Kidney epithelial cell (primary cell): ENCODE results near the gene TKT. TPM values are rescaled to one million over a fixed set of nuclear protein-coding genes. Genes with fewer than 3 reads are reported as not detected.

Experiments used
- DNase-seq: peaks from one replicate; pipeline ENCODE4 v3.0.0-alpha.2; 2010; ENCODE audit warnings: low read depth
- H3K27me3 ChIP-seq: 2 replicates; pipeline ENCODE4 v1.6.0; 2011; ENCODE audit warnings: low read length; ENCODE audit not compliant: control insufficient read depth, insufficient read depth
- H3K36me3 ChIP-seq: 2 replicates; pipeline ENCODE4 v1.5.1; 2011; ENCODE audit warnings: low read length; ENCODE audit not compliant: control insufficient read depth, insufficient read depth
- H3K4me3 ChIP-seq: 2 replicates; pipeline ENCODE4 v1.5.1; 2011; ENCODE audit warnings: low read depth, mild to moderate bottlenecking, control low read depth, low read length
- total RNA-seq: library from RNA; depleted of rRNA; stranded (reverse); fragments of >200 nt; gene quantifications from 2 replicates; pipeline ENCODE4 v1.2.3, GENCODE V29; 2015
- TF ChIP-seq, protein P1 (sequence below): IDR thresholded peaks from 2 replicates; pipeline ENCODE4 v1.5.1; 2011; ENCODE audit warnings: mild to moderate bottlenecking, moderate library complexity, low read length, control low read depth, inconsistent platforms; ENCODE audit not compliant: insufficient read depth, poor library complexity, severe bottlenecking

TKT gene
- total RNA-seq, 1 donor from 2014 or later, result 373 TPM

DNA sequence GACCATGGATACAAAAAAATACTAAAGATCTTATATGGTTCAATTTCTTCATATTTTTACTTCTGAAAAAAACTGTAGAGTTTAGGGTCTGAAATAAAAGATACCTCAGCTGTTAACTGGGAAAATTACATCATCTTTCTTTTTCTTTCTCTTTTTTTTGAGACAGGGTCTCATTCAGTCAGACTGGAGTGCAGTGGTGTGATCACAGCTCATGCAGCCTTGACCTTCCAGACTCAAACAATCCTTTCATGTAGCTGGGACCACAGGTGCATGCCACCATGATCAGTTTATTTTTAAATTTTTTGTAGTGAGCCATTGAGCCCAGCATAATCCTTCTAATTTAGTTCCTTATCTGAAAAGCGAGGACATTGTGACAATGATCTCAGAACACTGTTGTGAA lies 39.6 kb upstream of the TKT start:
- Histone ChIP-seq H3K36me3 (peaks cover 4% of the 10 kb centered on the region), H3K27me3 (no peaks in the 10 kb centered on the region), H3K4me3 (no peak overlapping the region)
- DNase-seq, result no peak
- TF ChIP-seq, protein P1, sequence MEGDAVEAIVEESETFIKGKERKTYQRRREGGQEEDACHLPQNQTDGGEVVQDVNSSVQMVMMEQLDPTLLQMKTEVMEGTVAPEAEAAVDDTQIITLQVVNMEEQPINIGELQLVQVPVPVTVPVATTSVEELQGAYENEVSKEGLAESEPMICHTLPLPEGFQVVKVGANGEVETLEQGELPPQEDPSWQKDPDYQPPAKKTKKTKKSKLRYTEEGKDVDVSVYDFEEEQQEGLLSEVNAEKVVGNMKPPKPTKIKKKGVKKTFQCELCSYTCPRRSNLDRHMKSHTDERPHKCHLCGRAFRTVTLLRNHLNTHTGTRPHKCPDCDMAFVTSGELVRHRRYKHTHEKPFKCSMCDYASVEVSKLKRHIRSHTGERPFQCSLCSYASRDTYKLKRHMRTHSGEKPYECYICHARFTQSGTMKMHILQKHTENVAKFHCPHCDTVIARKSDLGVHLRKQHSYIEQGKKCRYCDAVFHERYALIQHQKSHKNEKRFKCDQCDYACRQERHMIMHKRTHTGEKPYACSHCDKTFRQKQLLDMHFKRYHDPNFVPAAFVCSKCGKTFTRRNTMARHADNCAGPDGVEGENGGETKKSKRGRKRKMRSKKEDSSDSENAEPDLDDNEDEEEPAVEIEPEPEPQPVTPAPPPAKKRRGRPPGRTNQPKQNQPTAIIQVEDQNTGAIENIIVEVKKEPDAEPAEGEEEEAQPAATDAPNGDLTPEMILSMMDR, result no peak

DNA sequence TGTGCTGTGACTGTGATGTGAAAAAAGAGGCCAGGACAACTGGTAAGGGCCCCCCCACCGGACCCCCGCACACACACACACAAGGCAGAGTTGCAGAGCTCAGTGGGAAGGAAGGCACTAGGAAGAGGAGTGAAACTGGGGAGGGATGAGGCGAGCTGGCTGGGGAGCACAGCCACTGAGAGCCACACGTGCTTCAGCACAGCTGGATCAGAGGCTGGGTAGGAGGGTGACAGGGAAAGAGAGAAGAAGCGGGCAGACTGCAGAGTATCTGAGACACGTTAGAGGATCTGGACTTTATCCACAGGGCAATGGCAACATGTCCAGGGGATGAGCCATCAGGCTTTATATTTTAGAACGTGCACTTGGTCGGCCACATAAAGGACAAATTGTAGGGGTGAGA lies 38.0 kb upstream of the TKT start:
- DNase-seq, result no peak

DNA sequence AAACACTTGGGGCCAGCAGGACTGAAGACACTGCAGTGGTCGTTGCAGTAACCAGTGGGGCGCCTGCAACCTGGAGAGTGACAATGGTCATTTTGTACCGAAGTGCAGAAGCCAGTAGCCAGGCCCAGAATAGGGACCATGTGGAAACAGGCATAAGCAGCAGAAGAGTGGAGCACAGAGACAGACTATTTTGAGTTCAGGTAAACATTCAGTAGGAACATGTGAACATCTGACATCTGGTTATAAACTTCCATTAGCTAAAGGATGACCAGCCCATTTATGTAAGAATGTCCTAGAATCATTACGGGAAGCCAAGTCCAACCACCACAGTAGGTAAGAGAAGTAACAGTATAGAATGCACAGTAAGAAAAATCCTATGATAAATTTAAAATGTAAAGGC lies 32.4 kb upstream of the TKT start:
- TF ChIP-seq, protein P1, result no peak
- peaks cover 4% of the 10 kb centered on the region for H3K36me3 ChIP-seq
- no peak for DNase-seq
- H3K27me3 ChIP-seq, result no peaks in the 10 kb centered on the region
- H3K4me3 ChIP-seq, result no peak overlapping the region

More for the DNA sequence above, 38.0 kb upstream of the TKT start:
- TF ChIP-seq, protein P1, result no peak
- Histone ChIP-seq H3K36me3 (peaks cover 4% of the 10 kb centered on the region), H3K4me3 (no peak overlapping the region), H3K27me3 (no peaks in the 10 kb centered on the region)

DNA sequence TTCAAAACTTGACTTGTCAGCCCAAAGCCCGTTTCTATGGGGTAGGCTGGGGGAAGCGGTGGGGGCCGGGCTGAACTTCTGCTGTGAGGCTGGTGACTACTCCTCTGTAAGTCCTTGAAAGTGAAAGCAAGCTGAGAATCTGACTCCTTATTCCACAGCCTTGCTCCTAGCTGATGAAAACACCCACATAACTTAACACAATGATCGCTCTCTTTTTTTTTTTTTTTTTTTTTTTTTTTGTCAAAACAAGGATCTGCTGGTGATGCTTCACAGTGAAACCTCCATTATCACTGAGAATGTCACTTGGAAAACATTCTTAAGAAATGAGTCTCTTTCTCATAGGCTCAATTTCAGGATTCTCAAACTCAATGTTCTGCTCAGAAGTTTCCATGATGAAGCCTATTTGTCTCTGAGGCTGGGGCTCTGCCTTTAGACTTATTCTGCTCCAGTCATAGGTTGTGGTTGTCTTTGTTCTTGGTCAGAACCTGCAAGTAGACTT lies 31.4 kb upstream of the TKT start:
- H3K4me3 ChIP-seq, result no peak overlapping the region
- H3K27me3 ChIP-seq, result no peaks in the 10 kb centered on the region
- H3K36me3 ChIP-seq, result peaks cover 2% of the 10 kb centered on the region
- no peak for DNase-seq
- TF ChIP-seq, protein P1, result no peak

DNA sequence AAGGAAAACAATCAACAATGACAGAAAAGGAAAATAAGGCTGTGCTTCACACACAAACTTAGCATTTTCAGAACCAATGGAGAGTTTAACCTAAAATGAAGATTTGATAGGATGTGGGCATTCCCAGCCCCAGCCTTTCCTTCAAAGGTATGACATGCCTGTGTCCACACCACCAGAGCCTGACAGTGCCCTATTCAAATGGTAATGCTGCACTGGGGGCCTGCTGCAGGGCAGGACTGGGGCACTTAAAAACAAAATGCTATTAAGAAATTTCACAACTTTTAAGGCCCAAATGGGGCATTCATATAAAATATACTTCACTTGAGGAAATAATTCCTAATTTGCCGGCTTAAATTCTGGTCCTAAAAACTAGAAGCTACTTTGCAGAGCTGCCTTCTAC lies 30.9 kb upstream of the TKT start:
- Histone ChIP-seq H3K4me3 (no peak overlapping the region), H3K36me3 (no peaks in the 10 kb centered on the region), H3K27me3 (no peaks in the 10 kb centered on the region)
- DNase-seq, result no peak
- TF ChIP-seq, protein P1, result no peak

DNA sequence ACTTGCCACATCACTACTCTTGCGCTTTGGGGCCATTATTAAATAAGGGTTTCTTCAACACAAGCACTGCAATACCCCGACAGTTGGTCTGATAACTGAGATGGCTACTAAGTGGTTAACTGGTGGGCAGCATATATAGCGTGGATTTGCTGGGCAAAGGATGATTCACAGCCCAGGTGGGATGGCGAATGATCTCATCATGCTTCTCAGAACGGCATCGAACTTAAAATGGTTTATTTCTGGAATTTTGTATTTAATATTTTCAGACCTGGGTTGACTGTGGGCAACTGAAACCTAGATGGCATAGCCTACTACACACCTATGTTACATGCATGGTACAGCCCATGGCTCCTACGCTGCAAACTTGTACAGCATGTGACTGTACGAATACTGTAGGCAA lies 26.8 kb upstream of the TKT start:
- DNase-seq, result no peak
- TF ChIP-seq, protein P1, result no peak
- no peak overlapping the region for H3K4me3 ChIP-seq
- no peaks in the 10 kb centered on the region for H3K36me3 ChIP-seq
- H3K27me3 ChIP-seq, result no peaks in the 10 kb centered on the region
